B cell (primary cell): ENCODE data around the gene TELO2.

ENCODE experiments used
- EZH2 ChIP-seq: IDR thresholded peaks from 2 replicates; pipeline ENCODE4 v1.6.1; 2012; ENCODE audit warnings: borderline replicate concordance, low read depth, mild to moderate bottlenecking, moderate library complexity, low read length; ENCODE audit not compliant: insufficient read depth, poor library complexity, severe bottlenecking
- TF ChIP-seq, protein P1 (sequence below): fragments of 200-600 bp; IDR thresholded peaks from one replicate; pipeline ENCODE4 v1.8.0; 2022; ENCODE audit warnings: antibody characterized with exemption, mild to moderate bottlenecking

DNA sequence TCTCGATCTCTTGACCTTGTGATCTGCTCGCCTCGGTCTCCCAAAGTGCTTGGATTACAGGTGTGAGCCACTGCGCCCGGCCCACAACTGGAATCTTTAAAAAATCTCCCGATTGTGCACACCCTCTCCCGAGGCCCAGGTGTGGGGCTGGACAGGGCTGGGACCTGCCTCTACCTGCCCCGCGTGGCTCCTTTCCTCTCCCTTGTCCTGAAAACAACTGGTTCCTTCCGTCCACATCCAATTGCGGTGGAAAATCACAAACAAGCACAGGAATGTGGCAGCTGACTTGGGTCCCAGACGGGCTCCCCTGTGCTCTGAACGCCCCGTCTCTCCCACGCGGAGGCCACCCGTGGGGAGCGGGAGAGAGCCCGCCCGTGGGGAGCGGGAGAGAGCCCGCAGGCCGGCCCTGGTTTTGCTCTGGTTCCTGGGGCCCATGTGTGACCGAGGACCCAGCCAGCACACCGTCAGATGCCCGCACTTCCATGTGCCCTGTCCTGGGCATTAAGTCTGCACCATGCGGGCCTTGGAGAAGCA is 37.3 kb downstream of the TELO2 start:
- TF ChIP-seq, protein P1, sequence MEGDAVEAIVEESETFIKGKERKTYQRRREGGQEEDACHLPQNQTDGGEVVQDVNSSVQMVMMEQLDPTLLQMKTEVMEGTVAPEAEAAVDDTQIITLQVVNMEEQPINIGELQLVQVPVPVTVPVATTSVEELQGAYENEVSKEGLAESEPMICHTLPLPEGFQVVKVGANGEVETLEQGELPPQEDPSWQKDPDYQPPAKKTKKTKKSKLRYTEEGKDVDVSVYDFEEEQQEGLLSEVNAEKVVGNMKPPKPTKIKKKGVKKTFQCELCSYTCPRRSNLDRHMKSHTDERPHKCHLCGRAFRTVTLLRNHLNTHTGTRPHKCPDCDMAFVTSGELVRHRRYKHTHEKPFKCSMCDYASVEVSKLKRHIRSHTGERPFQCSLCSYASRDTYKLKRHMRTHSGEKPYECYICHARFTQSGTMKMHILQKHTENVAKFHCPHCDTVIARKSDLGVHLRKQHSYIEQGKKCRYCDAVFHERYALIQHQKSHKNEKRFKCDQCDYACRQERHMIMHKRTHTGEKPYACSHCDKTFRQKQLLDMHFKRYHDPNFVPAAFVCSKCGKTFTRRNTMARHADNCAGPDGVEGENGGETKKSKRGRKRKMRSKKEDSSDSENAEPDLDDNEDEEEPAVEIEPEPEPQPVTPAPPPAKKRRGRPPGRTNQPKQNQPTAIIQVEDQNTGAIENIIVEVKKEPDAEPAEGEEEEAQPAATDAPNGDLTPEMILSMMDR, result no peak
- no peak for TF ChIP-seq EZH2
